PC-3 (cell line): ENCODE measurements around the gene DLK1. TPM values are rescaled to one million over a fixed set of nuclear protein-coding genes. Genes with fewer than 3 reads are reported as not detected.

Experiments used
- ATAC-seq: fragments of 200-7000 bp; cut with Tn5 transposase; 2 replicates; pipeline ENCODE4 v1.9.1; 2020; ENCODE audit warnings: mild to moderate bottlenecking, moderate library complexity
- BruUV-seq: library from RNA; stranded (reverse); fragments of 400-500 nt; replicated peaks from 2 replicates; lab custom pipeline; 2021; lab: Mats Ljungman, UMichigan
- CTCF ChIA-PET: fragments of 300-600 bp; sonication (Branson Sonifier 250); formaldehyde crosslinking; loops from one replicate; lab custom pipeline; 2022; ENCODE audit warnings: antibody characterized with exemption; lab: Charles Lee
- POLR2A ChIA-PET: fragments of 300-600 bp; sonication (Branson Sonifier 250); formaldehyde crosslinking; loops from one replicate; lab custom pipeline; 2022; ENCODE audit warnings: antibody characterized with exemption; ENCODE audit not compliant: unreplicated experiment; lab: Charles Lee
- DNase-seq: peaks from one replicate; pipeline ENCODE4 v3.0.0-alpha.2; 2015
- H2AFZ ChIP-seq: fragments of 300-600 bp; sonication (generic); 2 replicates; pipeline ENCODE4 v1.6.0; 2016; ENCODE audit warnings: antibody characterized with exemption, low read length
- H3F3A ChIP-seq: fragments of 300-600 bp; sonication (generic); one replicate; pipeline ENCODE4 v1.6.0; 2017; ENCODE audit warnings: antibody characterized with exemption, low read length, control low read depth, mild to moderate bottlenecking; ENCODE audit not compliant: unreplicated experiment
- H3K27ac ChIP-seq: fragments of 300-600 bp; sonication (generic); 2 replicates; pipeline ENCODE4 v1.5.1; 2016; ENCODE audit warnings: mild to moderate bottlenecking, low read length
- H3K27me3 ChIP-seq: fragments of 300-600 bp; sonication (generic); 2 replicates; pipeline ENCODE4 v1.6.1; 2016; ENCODE audit warnings: low read length, mixed read lengths
- H3K36me3 ChIP-seq: fragments of 300-600 bp; sonication (generic); 2 replicates; pipeline ENCODE4 v1.6.1; 2016; ENCODE audit warnings: low read depth, mixed run types, low read length, mixed read lengths
- H3K4me1 ChIP-seq: fragments of 300-600 bp; sonication (generic); 2 replicates; pipeline ENCODE4 v1.5.1; 2016; ENCODE audit warnings: low read length; ENCODE audit not compliant: insufficient read depth
- H3K4me2 ChIP-seq: fragments of 300-600 bp; sonication (generic); 2 replicates; pipeline ENCODE4 v1.6.0; 2016; ENCODE audit warnings: low read length
- H3K4me3 ChIP-seq: fragments of 300-600 bp; sonication (generic); 2 replicates; pipeline ENCODE4 v1.5.1; 2016; ENCODE audit warnings: mild to moderate bottlenecking, low read length, mixed read lengths
- H3K79me2 ChIP-seq: fragments of 300-600 bp; sonication (generic); 2 replicates; pipeline ENCODE4 v1.6.1; 2017; ENCODE audit warnings: low read length, mixed read lengths
- H3K9ac ChIP-seq: fragments of 300-600 bp; sonication (generic); 2 replicates; pipeline ENCODE4 v1.6.0; 2016; ENCODE audit warnings: mild to moderate bottlenecking, low read length
- H3K9me2 ChIP-seq: fragments of 300-600 bp; sonication (generic); replicated peaks from 2 replicates; pipeline ENCODE4 v1.6.1; 2016; ENCODE audit warnings: mixed run types, low read length, mixed read lengths
- H3K9me3 ChIP-seq: fragments of 300-600 bp; sonication (generic); 2 replicates; pipeline ENCODE4 v1.6.1; 2016; ENCODE audit warnings: low read length, mixed read lengths
- H4K20me1 ChIP-seq: fragments of 300-600 bp; sonication (generic); 2 replicates; pipeline ENCODE4 v1.6.1; 2016; ENCODE audit warnings: low read length, mixed read lengths
- EZH2 ChIP-seq: fragments of 300-600 bp; sonication (generic); IDR thresholded peaks from one replicate; pipeline ENCODE4 v1.6.1; 2017; ENCODE audit warnings: antibody characterized with exemption, mild to moderate bottlenecking, low read length; ENCODE audit not compliant: unreplicated experiment
- EZH2phosphoT487 ChIP-seq: fragments of 300-600 bp; sonication (generic); IDR thresholded peaks from 2 replicates; pipeline ENCODE4 v1.6.1; 2018; ENCODE audit warnings: mild to moderate bottlenecking, antibody characterized with exemption, low read length, borderline replicate concordance
- intact Hi-C: fragments of 100-400 bp; cut with micrococcal nuclease; formaldehyde crosslinking; loops from 2 replicates; pipeline ENCODE4 v1.9.0; 2023
- total RNA-seq: library from RNA; depleted of rRNA; stranded (reverse); fragments of >200 nt; gene quantifications from 2 replicates; pipeline ENCODE4 v1.2.3, GENCODE V29; 2014
- TF ChIP-seq, protein P1 (sequence below): fragments of 300-600 bp; sonication (generic); conservative IDR thresholded peaks from 2 replicates; pipeline ENCODE4 v1.5.1; 2017; ENCODE audit warnings: antibody characterized with exemption, low read depth, mild to moderate bottlenecking, low read length

DLK1 gene
- total RNA-seq, 1 experiment from 2014 or later, result not detected

DNA sequence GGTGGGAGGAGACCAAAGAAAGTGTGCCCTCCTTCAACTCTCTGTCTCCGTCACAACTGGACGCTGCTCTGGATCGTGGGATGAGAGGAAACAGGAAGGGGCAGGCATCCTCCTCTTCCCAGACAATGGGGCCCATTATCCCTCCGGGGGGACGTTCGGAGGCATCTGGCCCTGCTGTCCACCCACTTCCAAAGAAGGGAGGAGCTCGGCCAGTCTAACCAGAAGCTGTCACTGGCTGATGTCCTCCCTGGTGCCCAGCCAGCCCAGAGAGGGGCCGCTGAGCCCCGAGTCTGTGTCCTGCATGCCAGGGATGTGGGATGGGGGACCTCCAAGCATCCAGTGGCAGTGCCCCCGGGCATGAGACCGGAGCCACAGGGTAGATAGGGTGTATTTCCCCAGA is 59.4 kb downstream of the DLK1 start:
- no peaks in the 10 kb centered on the region for H3K9me3 ChIP-seq
- TF ChIP-seq, protein P1, sequence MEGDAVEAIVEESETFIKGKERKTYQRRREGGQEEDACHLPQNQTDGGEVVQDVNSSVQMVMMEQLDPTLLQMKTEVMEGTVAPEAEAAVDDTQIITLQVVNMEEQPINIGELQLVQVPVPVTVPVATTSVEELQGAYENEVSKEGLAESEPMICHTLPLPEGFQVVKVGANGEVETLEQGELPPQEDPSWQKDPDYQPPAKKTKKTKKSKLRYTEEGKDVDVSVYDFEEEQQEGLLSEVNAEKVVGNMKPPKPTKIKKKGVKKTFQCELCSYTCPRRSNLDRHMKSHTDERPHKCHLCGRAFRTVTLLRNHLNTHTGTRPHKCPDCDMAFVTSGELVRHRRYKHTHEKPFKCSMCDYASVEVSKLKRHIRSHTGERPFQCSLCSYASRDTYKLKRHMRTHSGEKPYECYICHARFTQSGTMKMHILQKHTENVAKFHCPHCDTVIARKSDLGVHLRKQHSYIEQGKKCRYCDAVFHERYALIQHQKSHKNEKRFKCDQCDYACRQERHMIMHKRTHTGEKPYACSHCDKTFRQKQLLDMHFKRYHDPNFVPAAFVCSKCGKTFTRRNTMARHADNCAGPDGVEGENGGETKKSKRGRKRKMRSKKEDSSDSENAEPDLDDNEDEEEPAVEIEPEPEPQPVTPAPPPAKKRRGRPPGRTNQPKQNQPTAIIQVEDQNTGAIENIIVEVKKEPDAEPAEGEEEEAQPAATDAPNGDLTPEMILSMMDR, result no peak
- TF ChIP-seq EZH2phosphoT487 (no peak), EZH2 (no peak)
- H3K9ac ChIP-seq, result no peak overlapping the region
- POLR2A ChIA-PET, result no interaction called here
- no TSS peak for BruUV-seq
- H3K79me2 ChIP-seq, result no peaks in the 10 kb centered on the region
- H2AFZ ChIP-seq, result no peak overlapping the region
- H3K4me2 ChIP-seq, result no peak overlapping the region
- intact Hi-C loops, result no loop called here
- H3K36me3 ChIP-seq, result no peaks in the 10 kb centered on the region
- CTCF ChIA-PET, result no interaction called here
- no peak for ATAC-seq
- no peaks in the 10 kb centered on the region for H3K9me2 ChIP-seq
- no peaks in the 10 kb centered on the region for H3K4me1 ChIP-seq
- no peak overlapping the region for H3K4me3 ChIP-seq
- no peak overlapping the region for H3K27ac ChIP-seq
- DNase-seq, result no peak
- no peaks in the 10 kb centered on the region for H3F3A ChIP-seq
- H3K27me3 ChIP-seq, result 0 out of 2 replicates have a peak, but pooled peaks cover 6% of the 10 kb centered on the region
- no peaks in the 10 kb centered on the region for H4K20me1 ChIP-seq

DNA sequence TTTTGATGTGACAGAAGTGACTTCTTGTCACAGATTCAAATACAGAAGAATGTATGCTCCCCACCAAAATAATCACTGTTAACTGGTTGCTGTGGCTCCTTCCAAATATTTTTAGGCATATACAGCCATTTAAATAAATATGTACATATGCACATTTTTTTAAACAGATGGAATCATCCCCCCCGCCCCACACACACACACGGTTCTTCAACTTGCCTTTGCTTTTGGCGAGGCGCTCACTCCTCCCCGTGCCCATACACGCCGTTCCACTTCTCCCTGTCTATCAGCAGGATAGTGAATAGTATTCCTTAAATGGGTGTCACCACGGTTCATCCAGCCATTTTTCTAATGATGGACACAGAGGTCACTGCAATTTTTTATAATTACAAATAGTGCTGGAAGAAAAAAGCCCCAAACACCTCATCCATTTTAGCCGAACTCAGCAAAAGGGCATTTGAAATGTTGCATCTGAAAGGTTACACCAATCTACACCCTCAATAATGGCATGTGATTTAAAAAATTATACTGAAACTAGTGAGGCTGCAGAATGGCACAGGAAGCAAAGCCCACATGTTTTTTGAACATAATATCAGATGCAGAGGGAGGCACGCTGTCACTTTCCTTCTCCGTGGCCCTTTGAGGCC is 60.0 kb downstream of the DLK1 start:
- Histone ChIP-seq H4K20me1 (no peaks in the 10 kb centered on the region), H2AFZ (no peak overlapping the region), H3K79me2 (no peaks in the 10 kb centered on the region), H3K4me3 (no peak overlapping the region), H3K36me3 (no peaks in the 10 kb centered on the region), H3K4me2 (no peak overlapping the region), H3K4me1 (no peaks in the 10 kb centered on the region), H3K9me2 (no peaks in the 10 kb centered on the region), H3F3A (no peaks in the 10 kb centered on the region), H3K9me3 (no peaks in the 10 kb centered on the region), H3K9ac (no peak overlapping the region), H3K27ac (no peak overlapping the region), H3K27me3 (0 out of 2 replicates have a peak, but pooled peaks cover 6% of the 10 kb centered on the region)
- no peak for ATAC-seq
- CTCF ChIA-PET, result no interaction called here
- BruUV-seq, result no TSS peak
- intact Hi-C loops, result no loop called here
- TF ChIP-seq, protein P1, result no peak
- TF ChIP-seq EZH2phosphoT487, result no peak
- no peak for TF ChIP-seq EZH2
- no peak for DNase-seq
- POLR2A ChIA-PET, result no interaction called here

DNA sequence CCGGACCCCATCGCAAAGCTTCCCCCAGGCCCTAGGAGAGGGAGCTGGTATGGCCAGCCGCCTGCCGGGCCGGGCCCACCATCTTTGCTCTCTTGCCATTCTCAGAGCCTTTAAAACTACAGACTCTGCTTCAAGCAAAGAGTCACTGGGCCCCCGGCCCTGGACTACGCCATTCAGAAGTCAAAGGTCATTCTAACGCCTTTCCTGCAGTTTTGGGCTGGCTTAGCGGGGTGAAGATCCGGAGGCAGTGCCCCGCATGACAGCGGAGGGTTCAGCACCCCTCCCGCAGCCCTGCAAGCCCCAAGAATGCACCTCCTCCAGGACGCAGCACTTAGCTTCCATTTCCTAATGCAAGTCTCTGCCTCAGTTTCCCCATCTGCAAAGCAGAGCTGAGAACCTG is 61.0 kb downstream of the DLK1 start:
- no peak overlapping the region for H3K4me2 ChIP-seq
- H3K4me3 ChIP-seq, result no peak overlapping the region
- H3K9me2 ChIP-seq, result no peaks in the 10 kb centered on the region
- CTCF ChIA-PET, result no interaction called here
- H3K9ac ChIP-seq, result no peak overlapping the region
- no peak overlapping the region for H3K27ac ChIP-seq
- H3K9me3 ChIP-seq, result no peaks in the 10 kb centered on the region
- H3F3A ChIP-seq, result no peaks in the 10 kb centered on the region
- no peaks in the 10 kb centered on the region for H3K4me1 ChIP-seq
- H3K36me3 ChIP-seq, result no peaks in the 10 kb centered on the region
- no peaks in the 10 kb centered on the region for H3K79me2 ChIP-seq
- H3K27me3 ChIP-seq, result peaks cover 9% of the 10 kb centered on the region; the same call in 1 of the 2 replicates
- no TSS peak for BruUV-seq
- no peak for ATAC-seq
- DNase-seq, result no peak
- POLR2A ChIA-PET, result no interaction called here
- no peaks in the 10 kb centered on the region for H4K20me1 ChIP-seq
- no peak overlapping the region for H2AFZ ChIP-seq
- intact Hi-C loops, result no loop called here
- TF ChIP-seq EZH2, result no peak
- TF ChIP-seq, protein P1, result no peak
- no peak for TF ChIP-seq EZH2phosphoT487
